Upper lobe of right lung (tissue), 1 donor: ENCODE measurements around the gene SIGLECL1. TPM values are rescaled to one million over a fixed set of nuclear protein-coding genes. Genes with fewer than 3 reads are reported as not detected.
"Not testable (repeated sequence)": the region's sequence is repeated elsewhere in the genome, so short reads cannot be mapped to it uniquely, and the experiment has no call there.

Experiments used
- ATAC-seq: fragments of 200-7000 bp; cut with Tn5 transposase; one replicate; pipeline ENCODE4 v1.9.1; 2020; ENCODE audit warnings: mild to moderate bottlenecking, moderate library complexity
- DNase-seq: peaks from one replicate; pipeline ENCODE4 v3.0.0-alpha.2; 2020
- H3K27ac ChIP-seq: fragments of 200-600 bp; one replicate; pipeline ENCODE4 v1.8.0; 2022
- H3K27me3 ChIP-seq: fragments of 200-600 bp; one replicate; pipeline ENCODE4 v1.8.0; 2022; ENCODE audit warnings: mild to moderate bottlenecking
- H3K36me3 ChIP-seq: fragments of 200-600 bp; one replicate; pipeline ENCODE4 v1.8.0; 2022
- H3K4me1 ChIP-seq: fragments of 200-600 bp; one replicate; pipeline ENCODE4 v1.8.0; 2022
- H3K4me3 ChIP-seq: fragments of 200-600 bp; one replicate; pipeline ENCODE4 v1.8.0; 2022; ENCODE audit warnings: mild to moderate bottlenecking
- H3K9me3 ChIP-seq: fragments of 200-600 bp; one replicate; pipeline ENCODE4 v1.8.0; 2022
- intact Hi-C: fragments of 100-400 bp; cut with DNase I; formaldehyde crosslinking; loops from one replicate; pipeline ENCODE4 v1.11.0; 2022
- total RNA-seq: library from RNA; stranded (reverse); fragmentation: NEBNext Ultra II Directional; extraction: Animal tissue kit (Norgen Biotek cat#: 25700); gene quantifications from one replicate; pipeline ENCODE4 v1.2.1, GENCODE V29; 2021
- TF ChIP-seq, protein P1 (sequence below): fragments of 200-600 bp; IDR thresholded peaks from one replicate; pipeline ENCODE4 v1.8.0; 2022; ENCODE audit warnings: antibody characterized with exemption
- donor health status: DM: no; HTN: yes; CAD: no; lungs with severe emphysema.

Gene SIGLECL1
- total RNA-seq, 1 donor from 2014 or later, result not detected

DNA sequence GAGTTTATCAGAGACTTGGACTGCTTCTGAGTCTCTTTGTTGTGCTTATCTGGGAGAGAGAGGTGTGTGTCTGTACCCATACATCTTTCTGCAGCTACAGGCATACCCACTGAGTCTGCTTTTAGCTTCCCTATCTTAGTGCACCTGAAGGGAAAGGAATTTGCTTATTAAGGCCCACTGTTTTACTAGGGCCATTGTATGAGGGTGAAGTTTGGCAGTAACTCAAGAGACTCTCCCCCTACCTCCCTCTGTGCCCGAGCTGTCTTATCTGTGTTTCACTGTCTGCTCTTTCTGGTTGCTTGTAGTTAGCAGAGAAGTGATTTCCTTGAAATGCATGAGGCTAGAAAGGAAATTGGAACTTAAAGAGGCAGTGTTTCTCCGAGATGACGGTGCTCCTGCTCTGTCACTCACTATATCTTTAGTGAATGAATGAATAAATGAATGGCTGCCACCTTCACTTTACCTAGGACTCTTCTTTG, 26.7 kb upstream of the SIGLECL1 start:
- no peak for ATAC-seq
- Histone ChIP-seq H3K27ac (no peak overlapping the region), H3K36me3 (no peaks in the 10 kb centered on the region), H3K4me1 (no peaks in the 10 kb centered on the region), H3K27me3 (peaks cover 11% of the 10 kb centered on the region), H3K9me3 (no peaks in the 10 kb centered on the region), H3K4me3 (no peak overlapping the region)
- intact Hi-C loops, result no loop called here
- TF ChIP-seq, protein P1, sequence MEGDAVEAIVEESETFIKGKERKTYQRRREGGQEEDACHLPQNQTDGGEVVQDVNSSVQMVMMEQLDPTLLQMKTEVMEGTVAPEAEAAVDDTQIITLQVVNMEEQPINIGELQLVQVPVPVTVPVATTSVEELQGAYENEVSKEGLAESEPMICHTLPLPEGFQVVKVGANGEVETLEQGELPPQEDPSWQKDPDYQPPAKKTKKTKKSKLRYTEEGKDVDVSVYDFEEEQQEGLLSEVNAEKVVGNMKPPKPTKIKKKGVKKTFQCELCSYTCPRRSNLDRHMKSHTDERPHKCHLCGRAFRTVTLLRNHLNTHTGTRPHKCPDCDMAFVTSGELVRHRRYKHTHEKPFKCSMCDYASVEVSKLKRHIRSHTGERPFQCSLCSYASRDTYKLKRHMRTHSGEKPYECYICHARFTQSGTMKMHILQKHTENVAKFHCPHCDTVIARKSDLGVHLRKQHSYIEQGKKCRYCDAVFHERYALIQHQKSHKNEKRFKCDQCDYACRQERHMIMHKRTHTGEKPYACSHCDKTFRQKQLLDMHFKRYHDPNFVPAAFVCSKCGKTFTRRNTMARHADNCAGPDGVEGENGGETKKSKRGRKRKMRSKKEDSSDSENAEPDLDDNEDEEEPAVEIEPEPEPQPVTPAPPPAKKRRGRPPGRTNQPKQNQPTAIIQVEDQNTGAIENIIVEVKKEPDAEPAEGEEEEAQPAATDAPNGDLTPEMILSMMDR, result no peak
- no peak for DNase-seq

DNA sequence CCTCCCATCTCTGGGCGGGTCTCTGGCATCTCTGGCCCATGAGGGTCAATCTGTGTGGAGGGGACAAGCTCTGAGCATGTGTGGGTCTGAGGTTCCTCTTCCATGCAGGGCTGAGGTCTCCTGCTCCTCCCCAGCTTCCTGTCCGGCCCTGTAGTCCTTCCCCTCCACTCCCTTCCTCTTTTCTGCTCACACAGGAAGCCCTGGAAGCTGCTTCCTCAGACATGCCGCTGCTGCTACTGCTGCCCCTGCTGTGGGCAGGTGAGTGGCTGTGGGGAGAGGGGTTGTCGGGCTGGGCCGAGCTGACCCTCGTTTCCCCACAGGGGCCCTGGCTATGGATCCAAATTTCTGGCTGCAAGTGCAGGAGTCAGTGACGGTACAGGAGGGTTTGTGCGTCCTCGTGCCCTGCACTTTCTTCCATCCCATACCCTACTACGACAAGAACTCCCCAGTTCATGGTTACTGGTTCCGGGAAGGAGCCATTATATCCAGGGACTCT, 25.9 kb upstream of the SIGLECL1 start, which contains the start of gene CD33:
CD33 (plus strand) TSS at position 183 of the 496 bp plus-strand sequence; CDS start at position 222, 39 bp downstream.
- H3K4me1 ChIP-seq, DNase-seq, intact Hi-C loops, H3K9me3 ChIP-seq, H3K36me3 ChIP-seq: not testable (repeated sequence)
- Histone ChIP-seq H3K4me3 (peak within 1 kb of the TSS; percentile 32), H3K27me3 (peaks cover 11% of the 10 kb centered on the region), H3K27ac (peak within 1 kb of the TSS; percentile 36)
- peak; percentile 98 for ATAC-seq

DNA sequence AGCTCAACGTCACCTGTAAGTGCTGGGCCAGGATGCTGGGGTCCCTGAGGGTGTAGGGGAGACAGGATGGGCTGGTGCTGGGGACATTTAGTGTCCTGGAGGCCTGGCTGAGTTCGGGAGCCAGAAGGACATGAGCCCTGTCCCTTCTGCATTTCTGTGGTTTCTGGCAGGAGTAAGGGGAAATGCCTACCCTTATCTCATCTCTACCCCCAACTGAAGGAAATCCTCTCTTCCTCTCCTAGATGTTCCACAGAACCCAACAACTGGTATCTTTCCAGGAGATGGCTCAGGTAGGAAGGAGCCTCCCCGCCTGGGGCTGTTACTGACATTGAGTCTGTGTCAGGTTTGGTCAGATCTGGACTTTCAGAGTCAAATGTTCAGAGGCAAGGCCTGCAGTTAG, 24.8 kb upstream of the SIGLECL1 start:
- H3K36me3 ChIP-seq, result no peaks in the 10 kb centered on the region
- H3K9me3 ChIP-seq, result no peaks in the 10 kb centered on the region
- TF ChIP-seq, protein P1, result no peak
- H3K27ac ChIP-seq, result no peak overlapping the region
- H3K4me1 ChIP-seq, result no peaks in the 10 kb centered on the region
- DNase-seq (no peak), ATAC-seq (no peak)
- intact Hi-C loops, result no loop called here
- H3K4me3 ChIP-seq, result peak overlapping the region; percentile 32
- H3K27me3 ChIP-seq, result peaks cover under 1% of the 10 kb centered on the region

DNA sequence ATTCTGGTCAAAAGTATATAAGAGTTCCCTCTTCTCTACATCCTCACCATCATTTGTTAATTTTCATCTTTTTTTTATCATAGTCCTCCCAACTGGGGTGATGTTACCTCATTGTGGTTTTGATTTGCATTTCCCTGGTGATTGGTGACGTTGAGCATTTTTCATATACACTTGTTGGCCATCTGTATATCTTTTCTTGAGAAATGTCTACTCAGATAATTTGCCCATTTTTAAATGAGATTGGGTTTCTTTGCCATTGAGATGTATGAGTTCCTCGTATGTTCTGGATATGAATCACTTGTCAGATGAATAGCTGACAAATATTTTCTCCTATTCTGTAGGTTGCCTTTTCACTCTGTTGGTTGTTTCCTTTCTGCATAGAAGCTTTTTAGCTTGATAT, 23.6 kb upstream of the SIGLECL1 start:
- DNase-seq (no peak), ATAC-seq (no peak)
- no peaks in the 10 kb centered on the region for H3K4me1 ChIP-seq
- no peaks in the 10 kb centered on the region for H3K36me3 ChIP-seq
- intact Hi-C loops, result no loop called here
- TF ChIP-seq, protein P1, result no peak
- H3K4me3 ChIP-seq, result no peak overlapping the region
- H3K27ac ChIP-seq, result no peak overlapping the region
- H3K9me3 ChIP-seq, result no peaks in the 10 kb centered on the region
- H3K27me3 ChIP-seq, result peaks cover 7% of the 10 kb centered on the region

DNA sequence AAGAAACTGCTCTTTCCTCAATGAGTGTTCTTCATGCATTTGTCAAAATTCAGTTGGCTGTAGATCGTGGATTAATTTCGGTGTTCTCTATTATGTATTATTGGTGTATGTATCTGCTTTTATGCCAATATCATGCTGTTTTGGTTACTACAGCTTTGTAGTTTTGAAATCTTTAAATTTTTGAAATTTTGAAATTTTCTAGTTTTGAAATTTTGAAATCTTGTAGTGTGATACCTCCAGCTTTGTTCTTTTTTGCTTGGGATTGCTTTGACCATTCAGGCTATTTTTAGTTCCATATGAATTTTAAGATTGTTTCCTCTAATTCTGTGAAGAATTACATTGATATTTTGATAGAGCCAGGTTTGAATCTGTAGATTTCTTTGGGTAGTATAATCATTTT, 22.9 kb upstream of the SIGLECL1 start:
- DNase-seq, result no peak
- ATAC-seq, result no peak
- TF ChIP-seq, protein P1, result no peak
- H3K36me3 ChIP-seq, result no peaks in the 10 kb centered on the region
- no peaks in the 10 kb centered on the region for H3K9me3 ChIP-seq
- H3K27me3 ChIP-seq, result peaks cover 7% of the 10 kb centered on the region
- H3K4me3 ChIP-seq, result no peak overlapping the region
- no peak overlapping the region for H3K27ac ChIP-seq
- intact Hi-C loops, result no loop called here
- H3K4me1 ChIP-seq, result no peaks in the 10 kb centered on the region

DNA sequence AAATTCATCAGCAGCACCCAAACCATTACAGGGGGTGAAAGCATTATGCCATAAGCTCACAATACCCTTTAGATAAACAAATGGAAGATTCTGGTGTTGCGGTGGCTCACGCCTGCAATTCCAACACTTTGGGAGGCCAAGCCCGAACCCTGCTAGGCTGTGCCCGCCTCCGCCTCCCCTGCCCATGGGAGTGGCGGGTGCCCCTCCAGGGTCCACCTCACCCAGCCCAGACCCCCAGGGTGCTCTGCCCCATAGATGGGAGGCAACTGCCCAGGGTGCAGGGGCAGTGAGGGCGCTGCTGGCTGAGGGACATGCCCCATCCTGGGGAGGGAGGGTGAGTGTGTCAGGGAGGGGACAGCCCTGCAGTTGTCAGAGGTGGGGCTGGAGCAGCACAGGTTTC, 10.0 kb upstream of the SIGLECL1 start:
- DNase-seq (no peak), ATAC-seq (no peak)
- H3K27me3 ChIP-seq, result no peaks in the 10 kb centered on the region
- no peaks in the 10 kb centered on the region for H3K9me3 ChIP-seq
- intact Hi-C loops, result no loop called here
- TF ChIP-seq, protein P1, result no peak
- H3K27ac ChIP-seq, result no peak overlapping the region
- no peak overlapping the region for H3K4me3 ChIP-seq
- no peaks in the 10 kb centered on the region for H3K4me1 ChIP-seq
- H3K36me3 ChIP-seq, result no peaks in the 10 kb centered on the region
